ENCODE measurements around the gene GJA10. TPM values are rescaled to one million over a fixed set of nuclear protein-coding genes. Genes with fewer than 3 reads are reported as not detected.

GJA10 gene
- total RNA-seq, 2 experiments from 2014 or later, result not detected

DNA sequence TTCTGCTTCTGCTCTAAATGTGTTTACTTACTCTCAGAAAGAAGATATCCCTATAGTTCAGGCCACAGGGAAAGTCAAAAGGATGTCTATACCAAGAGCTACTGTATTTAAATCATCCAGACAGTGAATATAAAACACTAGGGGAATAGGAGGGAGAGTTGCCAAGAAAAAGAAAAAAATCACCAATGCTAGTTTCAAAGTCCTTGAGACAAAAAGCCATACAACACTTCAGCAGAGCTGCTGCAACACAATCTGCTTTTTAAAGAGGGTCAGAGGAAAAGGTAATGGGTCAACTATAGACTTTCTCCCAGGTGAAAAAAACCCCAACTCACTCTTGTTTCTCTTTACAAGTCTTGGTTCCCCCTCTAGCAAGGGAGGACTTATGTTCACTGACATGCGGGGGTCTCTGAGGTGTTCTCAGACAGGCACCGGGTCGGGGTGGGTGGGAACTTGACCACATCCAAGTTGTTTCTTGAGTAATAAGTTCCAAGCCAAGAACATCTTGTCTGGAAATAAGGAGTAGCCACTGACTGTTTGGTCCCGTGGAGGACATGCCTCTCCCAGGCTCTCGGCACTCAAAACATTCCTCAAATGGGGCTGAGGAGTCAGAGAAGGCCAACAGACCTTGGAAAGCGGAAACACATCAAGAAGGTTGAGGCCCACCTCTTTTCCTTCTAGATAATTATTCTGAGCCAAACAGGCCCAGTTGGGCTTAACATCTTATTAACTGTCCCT, 47.7 kb downstream of the GJA10 start:
- H3K4me3 ChIP-seq (ENCODE audit: low read depth, low read length, poor library complexity, severe bottlenecking), result no peak overlapping the region
- H3K36me3 ChIP-seq (ENCODE audit: insufficient read depth, low read length), result peaks cover 92% of the 10 kb centered on the region
- no peaks in the 10 kb centered on the region for H4K20me1 ChIP-seq (ENCODE audit: insufficient read depth, low read length)
- no peak for DNase-seq (ENCODE audit: low spot score)
- H3K4me2 ChIP-seq (ENCODE audit: low read length), result no peak overlapping the region
- TF ChIP-seq, protein P1, sequence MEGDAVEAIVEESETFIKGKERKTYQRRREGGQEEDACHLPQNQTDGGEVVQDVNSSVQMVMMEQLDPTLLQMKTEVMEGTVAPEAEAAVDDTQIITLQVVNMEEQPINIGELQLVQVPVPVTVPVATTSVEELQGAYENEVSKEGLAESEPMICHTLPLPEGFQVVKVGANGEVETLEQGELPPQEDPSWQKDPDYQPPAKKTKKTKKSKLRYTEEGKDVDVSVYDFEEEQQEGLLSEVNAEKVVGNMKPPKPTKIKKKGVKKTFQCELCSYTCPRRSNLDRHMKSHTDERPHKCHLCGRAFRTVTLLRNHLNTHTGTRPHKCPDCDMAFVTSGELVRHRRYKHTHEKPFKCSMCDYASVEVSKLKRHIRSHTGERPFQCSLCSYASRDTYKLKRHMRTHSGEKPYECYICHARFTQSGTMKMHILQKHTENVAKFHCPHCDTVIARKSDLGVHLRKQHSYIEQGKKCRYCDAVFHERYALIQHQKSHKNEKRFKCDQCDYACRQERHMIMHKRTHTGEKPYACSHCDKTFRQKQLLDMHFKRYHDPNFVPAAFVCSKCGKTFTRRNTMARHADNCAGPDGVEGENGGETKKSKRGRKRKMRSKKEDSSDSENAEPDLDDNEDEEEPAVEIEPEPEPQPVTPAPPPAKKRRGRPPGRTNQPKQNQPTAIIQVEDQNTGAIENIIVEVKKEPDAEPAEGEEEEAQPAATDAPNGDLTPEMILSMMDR (conservative IDR thresholded peaks at IDR 0.05; ENCODE audit: low read length), result no peak
- TF ChIP-seq EZH2phosphoT487 (IDR thresholded peaks at IDR 0.05; ENCODE audit: borderline replicate concordance, low read depth, low read length), result no peak
- ChIA-PET POLR2A (interaction anchor here (1.7 kb wide), 1 partner anchor 539 kb away, joined by 4 read pairs; no protein-coding TSS in a partner anchor), CTCF (ENCODE audit: unreplicated experiment) (no interaction called here)
- BruUV-seq (replicated peaks), result no TSS peak
- H3K4me1 ChIP-seq (ENCODE audit: insufficient read depth, low read length, poor library complexity, severe bottlenecking), result no peaks in the 10 kb centered on the region
- intact Hi-C loops (cut with micrococcal nuclease; ENCODE audit: unreplicated experiment), result loop anchor here (2.0 to 5.0 kb wide), 2 partner anchors 239 to 450 kb away; no protein-coding TSS in a partner anchor
- no peaks in the 10 kb centered on the region for H3K9me2 ChIP-seq (ENCODE audit: insufficient read depth, low read length)
- no peak overlapping the region for H3K27ac ChIP-seq (ENCODE audit: low read depth, low read length, poor library complexity, severe bottlenecking)
- H3K79me2 ChIP-seq (ENCODE audit: insufficient read depth, low read depth, low read length), result peaks cover 17% of the 10 kb centered on the region; the same call in 1 of the 2 replicates
- H2AFZ ChIP-seq (ENCODE audit: low read length), result no peak overlapping the region
- H3K9me3 ChIP-seq (ENCODE audit: low read length), result no peaks in the 10 kb centered on the region

DNA sequence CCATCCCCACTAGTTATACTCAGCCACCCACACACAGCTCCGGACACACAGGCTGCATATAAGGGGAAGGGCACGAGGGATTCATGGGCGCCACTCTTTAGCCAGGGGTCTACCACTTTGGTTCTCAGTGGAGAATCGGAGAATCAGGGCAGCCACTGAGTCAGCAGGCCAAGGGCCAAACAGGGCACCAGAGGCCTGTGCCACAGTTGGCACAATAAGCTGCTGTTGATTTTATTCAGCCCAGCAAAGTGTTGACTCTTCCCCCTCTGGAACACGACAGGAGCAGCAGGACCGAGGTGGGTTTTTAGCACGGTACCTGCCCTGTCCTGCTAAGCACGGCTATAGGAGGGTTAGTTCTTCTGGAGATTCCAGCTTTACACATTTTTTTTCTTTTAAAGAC, 48.3 kb downstream of the GJA10 start:
- intact Hi-C loops (cut with micrococcal nuclease; ENCODE audit: unreplicated experiment), result loop anchor here (5.0 kb wide), 1 partner anchor 450 kb away; no protein-coding TSS in a partner anchor
- H3K27ac ChIP-seq (ENCODE audit: low read depth, low read length, poor library complexity, severe bottlenecking), result no peak overlapping the region
- no peaks in the 10 kb centered on the region for H3K4me1 ChIP-seq (ENCODE audit: insufficient read depth, low read length, poor library complexity, severe bottlenecking)
- ChIA-PET POLR2A (interaction anchor here (0.6 kb wide), 1 partner anchor 641 kb away, joined by 3 read pairs; no protein-coding TSS in a partner anchor), CTCF (ENCODE audit: unreplicated experiment) (no interaction called here)
- no peak overlapping the region for H2AFZ ChIP-seq (ENCODE audit: low read length)
- no peaks in the 10 kb centered on the region for H3K9me2 ChIP-seq (ENCODE audit: insufficient read depth, low read length)
- H3K36me3 ChIP-seq (ENCODE audit: insufficient read depth, low read length), result peaks cover 90% of the 10 kb centered on the region
- no peaks in the 10 kb centered on the region for H4K20me1 ChIP-seq (ENCODE audit: insufficient read depth, low read length)
- H3K4me2 ChIP-seq (ENCODE audit: low read length), result no peak overlapping the region
- TF ChIP-seq EZH2phosphoT487 (IDR thresholded peaks at IDR 0.05; ENCODE audit: borderline replicate concordance, low read depth, low read length), result no peak
- TF ChIP-seq, protein P1 (conservative IDR thresholded peaks at IDR 0.05; ENCODE audit: low read length), result no peak
- H3K4me3 ChIP-seq (ENCODE audit: low read depth, low read length, poor library complexity, severe bottlenecking), result no peak overlapping the region
- H3K79me2 ChIP-seq (ENCODE audit: insufficient read depth, low read depth, low read length), result peaks cover 17% of the 10 kb centered on the region; the same call in 1 of the 2 replicates
- no TSS peak for BruUV-seq (replicated peaks)
- DNase-seq (ENCODE audit: low spot score), result no peak
- H3K9me3 ChIP-seq (ENCODE audit: low read length), result no peaks in the 10 kb centered on the region
